Dedifferentiated amniotic fluid mesenchymal stem cell (primary cell): ENCODE data around the gene POM121L2.
A peak's percentile ranks its signal among the peaks of the same experiment; 100 is the strongest.

ENCODE experiments used
- DNase-seq: peaks from one replicate; pipeline ENCODE4 v3.0.0-alpha.2; 2016; ENCODE audit errors: extremely low spot score

Gene POM121L2

DNA sequence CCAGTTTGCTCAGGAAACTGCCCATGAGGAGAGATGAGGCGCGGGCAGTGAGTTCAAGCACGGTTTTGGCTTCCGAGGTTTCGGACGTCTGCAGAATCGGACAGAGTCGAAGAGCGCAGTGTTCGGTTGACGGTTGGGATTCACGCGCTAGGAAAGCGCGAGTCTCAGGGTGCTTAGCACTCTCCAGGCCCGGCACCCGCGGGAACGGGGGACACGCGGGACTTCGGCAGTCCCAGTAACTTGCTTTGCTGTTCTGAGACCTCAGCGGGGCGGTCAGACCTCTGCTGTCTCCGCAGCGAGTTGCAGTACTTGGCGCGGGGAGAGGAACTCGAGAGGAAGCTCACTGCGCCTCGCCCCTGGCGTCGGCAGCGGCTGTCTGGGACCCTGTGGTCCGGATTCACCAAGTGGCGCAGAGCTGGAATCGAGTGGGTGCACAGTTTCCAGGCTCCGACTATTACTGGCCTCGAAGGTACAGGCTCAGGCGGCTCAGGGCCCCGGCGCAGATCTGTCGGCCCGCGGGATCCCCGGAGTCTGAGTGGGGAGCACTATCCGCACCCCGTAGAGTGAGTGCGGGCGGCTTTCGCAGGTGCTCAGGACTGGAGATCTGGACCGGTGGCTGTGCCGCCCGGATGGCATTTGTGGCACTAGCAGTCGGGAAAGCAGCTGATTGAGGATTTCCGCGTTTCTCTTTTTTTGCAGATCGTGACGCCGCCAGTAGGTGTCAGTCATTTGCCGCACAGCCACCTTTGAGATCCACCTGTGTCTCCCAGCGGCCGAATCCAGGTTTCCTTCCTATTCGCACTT is at the start of gene POM121L2:
Gene POM121L2, minus strand, starts transcription at position 128 of the 804 bp plus-strand sequence. Its CDS starts 103 bp downstream, at position 25.
- DNase-seq: peak; percentile 34

- DNase-seq: no peak
Measured at GRCh38 chr6:27359231-27359630, 47.2 kb upstream of the POM121L2 start.

DNA sequence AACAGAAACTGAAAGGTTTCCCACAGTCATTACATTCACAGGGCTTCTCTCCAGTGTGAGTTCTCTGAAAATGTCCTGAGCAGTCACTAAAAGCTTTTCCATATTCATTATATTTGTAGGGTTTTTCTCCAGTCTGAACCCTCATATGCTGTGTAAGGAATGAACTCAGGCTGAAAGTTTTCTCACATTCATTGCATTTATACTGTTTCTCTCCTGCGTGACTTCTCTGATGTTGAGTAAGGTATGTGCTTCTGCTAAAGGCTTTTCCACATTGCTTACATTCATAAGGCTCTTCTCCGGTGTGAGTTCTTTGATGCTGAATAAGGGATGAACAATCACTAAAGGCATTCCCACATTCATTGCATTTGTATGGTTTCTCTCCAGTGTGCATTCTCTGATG is 46.7 kb upstream of the POM121L2 start:
- no peak for DNase-seq

- DNase-seq: no peak
Measured at GRCh38 chr6:27352850-27353249, 40.8 kb upstream of the POM121L2 start.

DNA sequence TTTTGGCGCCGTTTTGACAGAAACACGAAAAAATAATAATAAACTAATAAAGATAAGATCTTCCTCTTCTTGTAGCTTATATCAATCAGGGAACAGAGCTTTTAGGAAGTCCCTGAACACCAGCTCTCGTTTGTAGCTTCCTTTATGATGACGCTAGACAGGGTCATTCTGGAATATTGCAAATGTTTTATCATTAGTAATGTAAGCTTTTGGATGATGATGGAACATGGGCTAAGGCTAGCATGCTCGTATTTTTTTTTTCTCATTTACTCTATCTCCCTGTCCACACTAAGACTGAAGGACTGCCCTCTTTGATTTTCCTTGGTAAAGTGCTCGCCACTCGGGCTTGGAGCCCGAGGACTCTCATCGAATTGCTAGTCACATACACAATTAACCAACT is 22.1 kb upstream of the POM121L2 start:
- DNase-seq: no peak

DNA sequence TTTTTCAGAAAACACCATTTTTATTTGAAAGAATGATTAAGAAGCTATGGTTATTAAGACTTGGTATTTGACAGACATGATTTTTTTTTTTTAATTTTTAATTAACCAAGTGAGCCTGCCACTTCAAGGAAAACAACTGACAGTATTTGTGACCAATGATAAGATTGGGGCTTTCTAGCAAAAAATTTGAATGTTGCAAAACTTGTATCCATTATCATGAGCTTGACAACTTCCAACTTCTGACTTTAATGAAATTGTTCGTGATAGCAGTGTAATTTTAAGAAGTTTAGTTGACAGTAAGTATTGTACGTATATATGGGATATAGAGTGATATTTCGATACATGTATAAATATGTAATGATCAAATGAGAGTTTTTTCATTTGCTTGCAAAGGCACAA is 21.6 kb upstream of the POM121L2 start:
- no peak for DNase-seq

- peak; percentile 53 for DNase-seq
Measured at GRCh38 chr6:27332692-27333641, 20.9 kb upstream of the POM121L2 start.

GRCh38 chr6:27327023-27327738 is 15.1 kb upstream of the POM121L2 start:
- DNase-seq: no peak

DNA sequence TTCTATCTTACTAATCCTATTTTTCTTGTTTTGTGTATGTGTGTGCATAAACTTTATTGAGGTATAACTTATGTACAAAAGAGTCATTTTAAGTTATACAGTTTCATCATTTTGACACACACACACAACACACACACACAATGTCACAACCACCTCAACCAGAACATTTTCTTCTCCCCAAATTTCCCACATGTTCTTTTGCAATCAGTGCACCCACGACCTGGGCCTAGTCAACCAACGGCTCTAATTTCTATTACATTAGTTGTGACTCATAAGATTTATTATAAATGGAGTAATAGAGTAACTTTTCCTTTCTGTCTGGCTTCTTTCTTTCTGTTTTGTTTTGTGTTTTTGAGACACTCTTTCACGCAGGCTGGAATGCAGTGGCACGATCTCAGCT is 9.8 kb upstream of the POM121L2 start:
- no peak for DNase-seq

- no peak for DNase-seq
Measured at GRCh38 chr6:27321370-27321769, 9.3 kb upstream of the POM121L2 start.

- DNase-seq: no peak
Measured at GRCh38 chr6:27318973-27319372, 6.9 kb upstream of the POM121L2 start.

DNA sequence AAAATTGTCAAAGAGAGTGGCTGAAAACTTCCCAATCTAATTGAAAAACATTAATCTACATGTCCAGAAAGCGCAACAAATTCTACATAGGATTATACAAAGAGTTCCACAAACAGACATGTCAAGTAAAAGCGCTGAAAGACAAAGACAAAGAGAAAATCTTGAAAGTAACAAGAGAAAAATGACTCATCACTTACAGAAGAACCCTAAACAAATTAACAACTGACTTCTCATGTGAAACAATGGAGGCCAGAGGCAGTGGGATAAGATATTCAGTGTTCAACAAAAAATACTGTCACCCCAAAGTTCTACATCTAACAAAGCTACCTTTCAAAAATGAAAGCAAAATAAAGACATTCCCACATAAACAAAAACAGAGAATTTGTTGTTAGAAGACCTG is 2.0 kb upstream of the POM121L2 start:
- DNase-seq: no peak

DNA sequence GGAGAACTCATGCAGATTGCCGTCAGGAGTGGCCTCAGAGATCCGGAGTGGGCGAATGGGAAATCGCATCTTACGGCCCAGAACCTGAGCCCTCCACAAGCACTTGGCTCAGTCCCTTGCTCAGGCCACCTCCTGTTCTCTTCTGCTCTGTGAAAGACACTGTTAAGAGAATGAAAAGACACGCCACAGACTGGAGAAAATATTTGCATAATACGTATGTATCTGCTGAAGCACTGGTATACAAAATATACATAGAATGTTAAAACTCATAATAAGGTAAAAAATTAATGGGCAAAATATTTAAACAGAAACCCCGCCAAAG is 838 bp upstream of the POM121L2 start:
- no peak for DNase-seq

GRCh38 chr6:27311806-27312145 is 297 bp downstream of the POM121L2 start:
- no peak for DNase-seq

DNA sequence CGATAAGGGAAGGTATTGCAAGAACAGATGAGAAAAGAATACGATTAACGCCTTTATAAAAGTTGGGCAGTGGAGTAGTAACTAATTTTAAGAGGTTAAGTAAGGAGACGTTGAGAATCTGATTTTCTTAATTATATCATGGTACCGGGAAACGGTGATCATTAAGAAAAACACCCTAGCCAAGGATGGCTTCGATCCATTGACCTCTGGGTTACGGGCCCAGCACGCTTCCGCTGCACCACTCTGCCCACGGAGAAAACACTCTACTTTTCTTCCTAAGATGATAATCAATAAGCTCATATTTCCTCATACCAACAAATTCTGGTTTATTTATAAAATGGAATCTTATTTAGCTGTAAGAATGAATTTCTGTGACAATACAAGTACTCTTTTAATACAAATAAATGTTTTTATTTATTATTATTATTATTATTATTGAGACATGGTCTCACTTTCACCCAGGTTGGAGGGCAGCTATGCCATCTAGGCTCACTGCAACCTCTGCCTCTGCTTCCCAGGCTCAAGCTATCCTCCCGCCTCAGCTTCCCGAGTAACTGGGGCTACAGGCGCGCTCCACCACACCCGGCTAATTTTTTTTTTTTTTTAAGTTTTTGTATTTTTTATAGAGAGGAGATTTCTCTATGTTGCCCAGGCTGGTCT is 8.3 kb downstream of the POM121L2 start:
- DNase-seq: no peak

DNA sequence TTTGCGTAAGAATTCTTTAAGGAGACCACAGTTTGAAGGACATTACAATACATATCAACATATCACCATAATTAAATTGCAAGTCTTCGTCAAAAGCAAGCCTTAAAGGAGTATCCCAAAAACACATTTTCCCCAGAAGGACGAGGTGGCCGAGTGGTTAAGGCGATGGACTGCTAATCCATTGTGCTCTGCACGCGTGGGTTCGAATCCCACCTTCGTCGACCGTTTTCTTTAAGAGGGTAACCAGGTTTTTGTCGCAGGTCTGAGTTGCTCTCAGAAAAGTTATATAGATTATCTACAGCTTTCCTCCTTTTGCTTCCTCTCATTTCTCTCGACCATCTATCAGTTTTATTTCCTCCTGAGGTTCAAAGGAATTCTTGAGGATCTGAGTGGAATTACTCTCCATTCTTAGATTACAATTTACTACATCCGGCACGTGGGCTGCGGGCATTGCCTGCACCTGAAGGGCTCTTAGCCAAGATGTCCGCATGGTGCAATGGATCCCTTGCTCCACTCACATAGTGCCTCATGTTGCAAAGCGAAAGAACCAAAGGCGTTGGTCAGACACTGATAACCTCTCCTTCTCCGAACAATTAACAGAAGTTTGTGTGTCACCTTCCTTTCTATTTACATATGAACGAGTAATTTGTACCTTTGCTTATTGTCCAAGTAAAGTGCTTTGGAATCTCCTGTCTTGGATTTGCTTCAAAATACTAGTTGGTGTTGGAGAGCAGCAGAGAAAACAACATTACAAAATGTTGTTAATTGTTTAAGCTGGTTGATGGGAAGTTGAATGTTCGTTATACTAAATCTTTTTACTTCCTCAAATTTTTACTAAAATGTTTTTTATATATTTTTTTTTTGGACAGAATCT is 14.0 kb downstream of the POM121L2 start:
- DNase-seq: peak; percentile 26

GRCh38 chr6:27297484-27297856 is 14.6 kb downstream of the POM121L2 start:
- no peak for DNase-seq

DNA sequence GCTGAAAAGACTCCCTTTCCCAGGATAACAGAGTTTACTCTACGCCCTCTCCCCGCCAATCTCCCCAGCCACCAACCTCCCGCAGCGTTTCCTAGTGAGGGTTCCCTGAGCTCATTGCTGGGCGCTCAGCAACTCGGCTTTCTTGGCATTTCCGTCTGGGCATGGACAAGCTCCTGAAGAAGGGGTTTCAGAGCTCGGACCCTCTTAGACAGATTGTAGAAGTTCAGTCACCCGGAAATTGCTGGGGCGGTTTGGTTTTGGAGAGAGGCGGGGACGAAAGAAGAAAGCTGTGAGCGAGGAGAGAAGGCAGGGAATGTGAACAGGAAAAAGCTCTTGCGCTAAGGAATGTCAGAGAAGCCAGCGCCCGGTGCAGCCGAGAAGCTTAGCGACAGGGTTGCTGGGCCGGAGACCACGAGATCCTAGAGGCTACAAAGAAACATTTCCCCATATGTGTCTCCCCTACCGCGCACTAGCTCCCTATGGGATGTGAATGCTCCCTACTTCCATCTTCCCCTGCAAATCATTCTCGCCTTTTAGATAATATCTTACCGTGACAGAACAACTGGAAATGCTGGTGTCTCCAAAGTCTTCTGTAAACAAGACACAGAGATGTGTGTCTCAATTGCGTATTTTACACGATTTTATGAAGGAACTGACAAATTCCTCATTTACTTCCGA is 15.8 kb downstream of the POM121L2 start:
- peak; percentile 43 for DNase-seq

GRCh38 chr6:27295301-27296079 is 16.6 kb downstream of the POM121L2 start:
- DNase-seq: peak; percentile 63

- DNase-seq: no peak
Measured at GRCh38 chr6:27294409-27294808, 17.7 kb downstream of the POM121L2 start.
